Prostate gland (tissue), 2 donors: ENCODE results near the gene ASB13. TPM values are rescaled to one million over a fixed set of nuclear protein-coding genes. Genes with fewer than 3 reads are reported as not detected.

ENCODE experiments used
- DNase-seq: peaks from one replicate; pipeline ENCODE4 v3.0.0-alpha.2; 2019; ENCODE audit warnings: low spot score
- H3K27ac ChIP-seq, 2 donors: fragments of 200-600 bp; sonication (generic); 2 replicates each; pipeline ENCODE4 v1.5.1; 2017 to 2019
- H3K27me3 ChIP-seq: fragments of 200-600 bp; sonication (generic); replicated peaks from 2 replicates; pipeline ENCODE4 v1.5.1; 2019; ENCODE audit not compliant: insufficient read depth
- H3K36me3 ChIP-seq, 2 donors: fragments of 200-600 bp; sonication (generic); 1 replicate in 1 of 2; 2 replicates in 1 of 2; pipeline versions ENCODE4 v1.5.1 to v1.8.1; 2017 to 2019
- H3K4me1 ChIP-seq: fragments of 200-600 bp; sonication (generic); replicated peaks from 2 replicates; pipeline ENCODE4 v1.5.1; 2019
- H3K4me3 ChIP-seq, 2 donors: fragments of 200-600 bp; sonication (generic); 2 replicates each; pipeline ENCODE4 v1.5.1; 2017 to 2019
- H3K9me3 ChIP-seq: fragments of 200-600 bp; sonication (generic); 2 replicates; pipeline ENCODE4 v1.5.1; 2017
- POLR2A ChIP-seq: fragments of 450-650 bp; IDR thresholded peaks from one replicate; pipeline ENCODE4 v1.6.1; 2016; ENCODE audit warnings: antibody characterized with exemption, mild to moderate bottlenecking
- POLR2AphosphoS5 ChIP-seq: sonication (generic); formaldehyde crosslinking; IDR thresholded peaks from one replicate; pipeline ENCODE4 v1.6.1; 2017; ENCODE audit warnings: antibody characterized with exemption
- WGBS: methylation state at CpG from one replicate; pipeline ENCODE4 v1.1.5; 2018; 5-methylcytosine and 5-hydroxymethylcytosine counted together
- intact Hi-C: fragments of 100-400 bp; cut with DNase I; formaldehyde crosslinking; loops from one replicate; pipeline ENCODE4 v1.14.2; 2022
- total RNA-seq, 2 donors: library from RNA; depleted of rRNA; stranded (reverse); fragments of >200 nt; gene quantifications; one replicate each; pipeline ENCODE4 v1.1.0, GENCODE V29; 2016
- TF ChIP-seq, protein P1 (sequence below), 4 experiments: fragments of 200-600 bp in 2 of 4; fragments of 450-650 bp in 2 of 4; sonication (generic) in 2 of 4; IDR thresholded peaks; 1 replicate in 3 of 4; 2 replicates in 1 of 4; pipeline ENCODE4 v1.5.1; 2016 to 2019; ENCODE audit warnings: antibody characterized with exemption in 4 of 4, mild to moderate bottlenecking in 2 of 4, moderate library complexity in 2 of 4

Gene ASB13
- total RNA-seq, 2 donors from 2014 or later = 16.6 to 24.5 TPM

GRCh38 chr10:5678397-5679036, 12.1 kb upstream of the ASB13 start:
- 66% methylated on average over 9 of the region's 9 CpGs for WGBS
- TF ChIP-seq POLR2AphosphoS5 (no peak), POLR2A (no peak)
- TF ChIP-seq, protein P1, sequence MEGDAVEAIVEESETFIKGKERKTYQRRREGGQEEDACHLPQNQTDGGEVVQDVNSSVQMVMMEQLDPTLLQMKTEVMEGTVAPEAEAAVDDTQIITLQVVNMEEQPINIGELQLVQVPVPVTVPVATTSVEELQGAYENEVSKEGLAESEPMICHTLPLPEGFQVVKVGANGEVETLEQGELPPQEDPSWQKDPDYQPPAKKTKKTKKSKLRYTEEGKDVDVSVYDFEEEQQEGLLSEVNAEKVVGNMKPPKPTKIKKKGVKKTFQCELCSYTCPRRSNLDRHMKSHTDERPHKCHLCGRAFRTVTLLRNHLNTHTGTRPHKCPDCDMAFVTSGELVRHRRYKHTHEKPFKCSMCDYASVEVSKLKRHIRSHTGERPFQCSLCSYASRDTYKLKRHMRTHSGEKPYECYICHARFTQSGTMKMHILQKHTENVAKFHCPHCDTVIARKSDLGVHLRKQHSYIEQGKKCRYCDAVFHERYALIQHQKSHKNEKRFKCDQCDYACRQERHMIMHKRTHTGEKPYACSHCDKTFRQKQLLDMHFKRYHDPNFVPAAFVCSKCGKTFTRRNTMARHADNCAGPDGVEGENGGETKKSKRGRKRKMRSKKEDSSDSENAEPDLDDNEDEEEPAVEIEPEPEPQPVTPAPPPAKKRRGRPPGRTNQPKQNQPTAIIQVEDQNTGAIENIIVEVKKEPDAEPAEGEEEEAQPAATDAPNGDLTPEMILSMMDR (IDR thresholded peaks at IDR 0.05) = no peak
- H3K27ac ChIP-seq = no peak overlapping the region
- DNase-seq = no peak
- no peak overlapping the region for H3K4me3 ChIP-seq
- H3K27me3 ChIP-seq = no peaks in the 10 kb centered on the region
- no peaks in the 10 kb centered on the region for H3K4me1 ChIP-seq
- no peaks in the 10 kb centered on the region for H3K9me3 ChIP-seq
- intact Hi-C loops = no loop called here
- no peaks in the 10 kb centered on the region for H3K36me3 ChIP-seq

- no peaks in the 10 kb centered on the region for H3K27me3 ChIP-seq
- intact Hi-C loops = no loop called here
- H3K9me3 ChIP-seq = no peaks in the 10 kb centered on the region
- H3K4me3 ChIP-seq = no peak overlapping the region
- no peaks in the 10 kb centered on the region for H3K36me3 ChIP-seq
- 69% methylated on average over 8 of the region's 8 CpGs for WGBS
- DNase-seq = no peak
- no peaks in the 10 kb centered on the region for H3K4me1 ChIP-seq
- TF ChIP-seq, protein P1 (IDR thresholded peaks at IDR 0.05) = no peak
- TF ChIP-seq POLR2A = no peak
- no peak for TF ChIP-seq POLR2AphosphoS5
- H3K27ac ChIP-seq = no peak overlapping the region
These were observed 4.4 kb upstream of the ASB13 start for GRCh38 chr10:5670662-5671375.

- Histone ChIP-seq H3K27me3 (no peaks in the 10 kb centered on the region), H3K36me3 (no peaks in the 10 kb centered on the region), H3K27ac (no peak overlapping the region), H3K4me1 (no peaks in the 10 kb centered on the region), H3K4me3 (no peak overlapping the region), H3K9me3 (no peaks in the 10 kb centered on the region)
- intact Hi-C loops = no loop called here
- no peak for DNase-seq
- no peak for TF ChIP-seq POLR2AphosphoS5
- TF ChIP-seq POLR2A = no peak
- TF ChIP-seq, protein P1 (IDR thresholded peaks at IDR 0.05) = no peak
- WGBS = 88% methylated on average over 1 of the region's 1 CpG
These were observed 3.2 kb upstream of the ASB13 start for GRCh38 chr10:5669604-5670003.

DNA sequence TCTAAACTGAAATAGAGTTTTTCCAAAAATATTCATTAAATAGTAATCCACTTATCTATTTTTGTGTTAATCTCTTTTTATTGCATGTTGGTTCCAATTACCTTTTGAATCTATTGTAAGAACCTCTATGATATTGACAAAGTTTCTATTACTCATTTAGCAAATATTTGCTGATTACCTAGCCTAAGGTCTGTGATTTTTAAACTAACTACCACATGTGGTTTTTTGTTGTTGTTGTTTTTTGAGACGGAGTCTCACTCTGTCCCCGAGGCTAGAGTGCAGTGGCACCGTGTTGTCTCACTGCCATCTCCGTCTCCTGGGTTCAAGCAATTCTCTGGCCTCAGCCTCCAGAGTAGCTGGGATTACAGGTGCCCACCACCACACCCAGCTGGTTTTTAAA, 2.0 kb upstream of the ASB13 start:
- H3K9me3 ChIP-seq = no peaks in the 10 kb centered on the region

More for the DNA sequence above, 2.0 kb upstream of the ASB13 start:
- DNase-seq = no peak
- TF ChIP-seq, protein P1 (IDR thresholded peaks at IDR 0.05) = no peak
- TF ChIP-seq POLR2A (no peak), POLR2AphosphoS5 (no peak)
- H3K36me3 ChIP-seq = no peaks in the 10 kb centered on the region
- 76% methylated on average over 4 of the region's 4 CpGs for WGBS
- no peaks in the 10 kb centered on the region for H3K27me3 ChIP-seq
- intact Hi-C loops = no loop called here
- H3K27ac ChIP-seq = no peak overlapping the region
- peaks cover 3% of the 10 kb centered on the region for H3K4me1 ChIP-seq
- no peak overlapping the region for H3K4me3 ChIP-seq
